Neuronal stem cell (in vitro differentiated cells): ENCODE results near the gene STARD3NL.

ENCODE experiments used
- DNase-seq: peaks from one replicate; pipeline ENCODE4 v3.0.0-alpha.2; 2013; ENCODE audit warnings: low spot score
- H2AFZ ChIP-seq: one replicate; pipeline ENCODE4 v1.6.1; 2013; ENCODE audit warnings: mild to moderate bottlenecking, low read length, inconsistent platforms
- H2AK5ac ChIP-seq: 2 replicates; pipeline ENCODE4 v1.6.1; 2013; ENCODE audit warnings: low read depth, mild to moderate bottlenecking, inconsistent platforms, low read length, moderate library complexity, mixed read lengths
- H2BK120ac ChIP-seq: 2 replicates; pipeline ENCODE4 v1.6.1; 2013; ENCODE audit warnings: low read depth, mild to moderate bottlenecking, inconsistent platforms, low read length, moderate library complexity, mixed read lengths
- H2BK12ac ChIP-seq: one replicate; pipeline ENCODE4 v1.6.1; 2013; ENCODE audit warnings: low read length, inconsistent platforms
- H2BK15ac ChIP-seq: 2 replicates; pipeline ENCODE4 v1.6.1; 2013; ENCODE audit warnings: mild to moderate bottlenecking, low read length, inconsistent platforms, mixed read lengths
- H2BK5ac ChIP-seq: one replicate; pipeline ENCODE4 v1.6.1; 2013; ENCODE audit warnings: inconsistent platforms, mild to moderate bottlenecking, low read length, moderate library complexity
- H3K14ac ChIP-seq: one replicate; pipeline ENCODE4 v1.6.1; 2013; ENCODE audit warnings: low read length, inconsistent platforms
- H3K18ac ChIP-seq: 2 replicates; pipeline ENCODE4 v1.6.1; 2013; ENCODE audit warnings: low read length, inconsistent platforms
- H3K23ac ChIP-seq: 2 replicates; pipeline ENCODE4 v1.6.1; 2013; ENCODE audit warnings: low read depth, mild to moderate bottlenecking, mixed read lengths, low read length, inconsistent platforms; ENCODE audit not compliant: poor library complexity
- H3K27ac ChIP-seq: replicated peaks from 3 replicates; pipeline ENCODE4 v1.5.1; 2013; ENCODE audit warnings: low read length, inconsistent platforms
- H3K27me3 ChIP-seq, 3 experiments: 2 replicates each; pipeline ENCODE4 v1.6.1; 2013; ENCODE audit warnings: low read length in 3 of 3, mild to moderate bottlenecking in 2 of 3, inconsistent platforms in 1 of 3, low read depth in 1 of 3, mixed read lengths in 1 of 3, moderate library complexity in 1 of 3; ENCODE audit not compliant: control insufficient read depth in 3 of 3, insufficient read depth in 3 of 3
- H3K36me3 ChIP-seq, 2 donors: replicated peaks in 1 of 2; 2 replicates each; pipeline ENCODE4 v1.6.1; 2013; ENCODE audit warnings: low read length in 2 of 2; ENCODE audit not compliant: control insufficient read depth in 2 of 2, insufficient read depth in 2 of 2
- H3K4ac ChIP-seq: 2 replicates; pipeline ENCODE4 v1.6.1; 2013; ENCODE audit warnings: inconsistent platforms, mild to moderate bottlenecking, low read length, moderate library complexity
- H3K4me1 ChIP-seq, 2 donors: 1 replicate in 1 of 2; 2 replicates in 1 of 2; pipeline ENCODE4 v1.6.1; 2013; ENCODE audit warnings: low read length in 2 of 2, low read depth in 1 of 2; ENCODE audit not compliant: control insufficient read depth in 2 of 2, insufficient read depth in 1 of 2
- H3K4me2 ChIP-seq: one replicate; pipeline ENCODE4 v1.6.1; 2013; ENCODE audit warnings: mild to moderate bottlenecking, low read length, inconsistent platforms; ENCODE audit not compliant: insufficient read depth, poor library complexity, severe bottlenecking
- H3K4me3 ChIP-seq, 2 donors: 2 replicates each; pipeline ENCODE4 v1.5.1; 2013; ENCODE audit warnings: low read length in 2 of 2, mild to moderate bottlenecking in 2 of 2, inconsistent platforms in 1 of 2, moderate library complexity in 1 of 2
- H3K79me1 ChIP-seq: one replicate; pipeline ENCODE4 v1.6.1; 2013; ENCODE audit warnings: low read depth, mild to moderate bottlenecking, inconsistent platforms, low read length, moderate library complexity
- H3K9ac ChIP-seq: one replicate; pipeline ENCODE4 v1.6.1; 2013; ENCODE audit warnings: mild to moderate bottlenecking, low read depth, low read length, inconsistent platforms; ENCODE audit not compliant: poor library complexity
- H3K9me3 ChIP-seq, 2 donors: replicated peaks in 1 of 2; 2 replicates each; pipeline versions ENCODE3 to v1.6.1; 2013; ENCODE audit warnings: low read length in 2 of 2, mild to moderate bottlenecking in 2 of 2, inconsistent platforms in 1 of 2, low read depth in 1 of 2, mixed read lengths in 1 of 2, moderate library complexity in 1 of 2; ENCODE audit not compliant: control insufficient read depth in 2 of 2, insufficient read depth in 1 of 2
- H4K8ac ChIP-seq: one replicate; pipeline ENCODE4 v1.6.1; 2013; ENCODE audit warnings: low read depth, mild to moderate bottlenecking, inconsistent platforms, low read length, moderate library complexity
- H4K91ac ChIP-seq: one replicate; pipeline ENCODE4 v1.6.1; 2013; ENCODE audit warnings: low read length, low read depth, mild to moderate bottlenecking, inconsistent platforms; ENCODE audit not compliant: poor library complexity
- WGBS, 2 donors: extraction: QIAGEN DNeasy Blood & Tissue Kit; methylation state at CpG; one replicate each; pipeline ENCODE4 v1.1.7; 2013; ENCODE audit warnings: missing lambda C conversion rate in 2 of 2, mixed read lengths in 1 of 2; ENCODE audit not compliant: insufficient read length in 2 of 2, insufficient replicate concordance in 1 of 2; ENCODE audit errors: extremely low coverage in 2 of 2; 5-methylcytosine and 5-hydroxymethylcytosine counted together

The STARD3NL gene

GRCh38 chr7:38153515-38153914, 24.5 kb upstream of the STARD3NL start:
- Histone ChIP-seq H3K23ac (no peak overlapping the region), H3K9ac (no peak overlapping the region), H3K27me3 (no peaks in the 10 kb centered on the region), H2BK5ac (no peak overlapping the region), H3K18ac (no peak overlapping the region), H3K4me2 (no peak overlapping the region), H3K4ac (no peak overlapping the region), H2BK12ac (no peak overlapping the region), H3K36me3 (no peaks in the 10 kb centered on the region), H3K9me3 (peaks cover 0 to 3% of the 10 kb centered on the region in 2 donors), H3K79me1 (no peaks in the 10 kb centered on the region), H4K8ac (no peak overlapping the region), H2BK15ac (no peak overlapping the region), H3K14ac (no peak overlapping the region), H2BK120ac (no peak overlapping the region), H3K4me1 (no peaks in the 10 kb centered on the region), H2AK5ac (no peak overlapping the region), H3K4me3 (no peak overlapping the region), H3K27ac (no peak overlapping the region), H4K91ac (no peak overlapping the region), H2AFZ (no peak overlapping the region)
- WGBS, 2 donors: no CpG with 5 or more reads among the region's 1 CpG
- no peak for DNase-seq

GRCh38 chr7:38154278-38154677, 23.8 kb upstream of the STARD3NL start:
- H3K4me3 ChIP-seq: no peak overlapping the region
- H3K4ac ChIP-seq: no peak overlapping the region
- no peak overlapping the region for H3K9ac ChIP-seq
- H3K4me2 ChIP-seq: no peak overlapping the region
- no peak overlapping the region for H3K18ac ChIP-seq
- H3K36me3 ChIP-seq: no peaks in the 10 kb centered on the region
- no peak overlapping the region for H4K8ac ChIP-seq
- no peaks in the 10 kb centered on the region for H3K79me1 ChIP-seq
- no peaks in the 10 kb centered on the region for H3K27me3 ChIP-seq
- no peak overlapping the region for H2AFZ ChIP-seq
- no peaks in the 10 kb centered on the region for H3K4me1 ChIP-seq
- H3K9me3 ChIP-seq: peaks cover 0 to 3% of the 10 kb centered on the region in 2 donors
- no CpG with 5 or more reads among the region's 2 CpGs for WGBS, 2 donors
- no peak overlapping the region for H3K23ac ChIP-seq
- no peak for DNase-seq
- no peak overlapping the region for H3K14ac ChIP-seq
- no peak overlapping the region for H2AK5ac ChIP-seq
- no peak overlapping the region for H2BK12ac ChIP-seq
- no peak overlapping the region for H2BK5ac ChIP-seq
- no peak overlapping the region for H2BK120ac ChIP-seq
- H3K27ac ChIP-seq: no peak overlapping the region
- H2BK15ac ChIP-seq: no peak overlapping the region
- no peak overlapping the region for H4K91ac ChIP-seq

- no peaks in the 10 kb centered on the region for H3K27me3 ChIP-seq
- H3K4ac ChIP-seq: no peak overlapping the region
- no peaks in the 10 kb centered on the region for H3K9me3 ChIP-seq
- no peak overlapping the region for H3K4me2 ChIP-seq
- WGBS, 2 donors: no CpG with 5 or more reads among the region's 5 CpGs
- H2AFZ ChIP-seq: no peak overlapping the region
- H3K4me3 ChIP-seq: no peak overlapping the region
- no peaks in the 10 kb centered on the region for H3K36me3 ChIP-seq
- no peak overlapping the region for H4K91ac ChIP-seq
- H3K23ac ChIP-seq: no peak overlapping the region
- no peaks in the 10 kb centered on the region for H3K4me1 ChIP-seq
- no peak overlapping the region for H3K14ac ChIP-seq
- no peak overlapping the region for H3K27ac ChIP-seq
- H2BK15ac ChIP-seq: no peak overlapping the region
- H3K9ac ChIP-seq: no peak overlapping the region
- no peak overlapping the region for H4K8ac ChIP-seq
- H2AK5ac ChIP-seq: no peak overlapping the region
- H2BK120ac ChIP-seq: no peak overlapping the region
- no peaks in the 10 kb centered on the region for H3K79me1 ChIP-seq
- no peak overlapping the region for H3K18ac ChIP-seq
- H2BK5ac ChIP-seq: no peak overlapping the region
- no peak overlapping the region for H2BK12ac ChIP-seq
- DNase-seq: no peak
Measured at GRCh38 chr7:38160003-38160571, 18.0 kb upstream of the STARD3NL start.

GRCh38 chr7:38162036-38162435, 16.0 kb upstream of the STARD3NL start:
- Histone ChIP-seq H3K4me1 (no peaks in the 10 kb centered on the region), H4K8ac (no peak overlapping the region), H3K14ac (no peak overlapping the region), H2AK5ac (no peak overlapping the region), H3K9ac (no peak overlapping the region), H3K23ac (no peak overlapping the region), H3K4me2 (no peak overlapping the region), H3K18ac (no peak overlapping the region), H2BK12ac (no peak overlapping the region), H3K27me3 (no peaks in the 10 kb centered on the region), H3K27ac (no peak overlapping the region), H3K4ac (no peak overlapping the region), H2BK120ac (no peak overlapping the region), H3K9me3 (no peaks in the 10 kb centered on the region), H3K4me3 (no peak overlapping the region), H3K79me1 (no peaks in the 10 kb centered on the region), H3K36me3 (no peaks in the 10 kb centered on the region), H2BK5ac (no peak overlapping the region), H4K91ac (no peak overlapping the region), H2BK15ac (no peak overlapping the region), H2AFZ (no peak overlapping the region)
- no CpG with 5 or more reads among the region's 1 CpG for WGBS, 2 donors
- no peak for DNase-seq
